DMS53 (cell line): Measurements from ENCODE around the gene RIBC2.
"Not testable (repeated sequence)": the region's sequence is repeated elsewhere in the genome, so short reads cannot be mapped to it uniquely, and the experiment has no call there.

Experiments used
- DNase-seq: peaks from one replicate; lab custom pipeline; 2025; lab: John Stamatoyannopoulos, UW

Gene RIBC2, protein sequence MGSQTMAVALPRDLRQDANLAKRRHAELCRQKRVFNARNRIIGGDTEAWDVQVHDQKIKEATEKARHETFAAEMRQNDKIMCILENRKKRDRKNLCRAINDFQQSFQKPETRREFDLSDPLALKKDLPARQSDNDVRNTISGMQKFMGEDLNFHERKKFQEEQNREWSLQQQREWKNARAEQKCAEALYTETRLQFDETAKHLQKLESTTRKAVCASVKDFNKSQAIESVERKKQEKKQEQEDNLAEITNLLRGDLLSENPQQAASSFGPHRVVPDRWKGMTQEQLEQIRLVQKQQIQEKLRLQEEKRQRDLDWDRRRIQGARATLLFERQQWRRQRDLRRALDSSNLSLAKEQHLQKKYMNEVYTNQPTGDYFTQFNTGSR

DNA sequence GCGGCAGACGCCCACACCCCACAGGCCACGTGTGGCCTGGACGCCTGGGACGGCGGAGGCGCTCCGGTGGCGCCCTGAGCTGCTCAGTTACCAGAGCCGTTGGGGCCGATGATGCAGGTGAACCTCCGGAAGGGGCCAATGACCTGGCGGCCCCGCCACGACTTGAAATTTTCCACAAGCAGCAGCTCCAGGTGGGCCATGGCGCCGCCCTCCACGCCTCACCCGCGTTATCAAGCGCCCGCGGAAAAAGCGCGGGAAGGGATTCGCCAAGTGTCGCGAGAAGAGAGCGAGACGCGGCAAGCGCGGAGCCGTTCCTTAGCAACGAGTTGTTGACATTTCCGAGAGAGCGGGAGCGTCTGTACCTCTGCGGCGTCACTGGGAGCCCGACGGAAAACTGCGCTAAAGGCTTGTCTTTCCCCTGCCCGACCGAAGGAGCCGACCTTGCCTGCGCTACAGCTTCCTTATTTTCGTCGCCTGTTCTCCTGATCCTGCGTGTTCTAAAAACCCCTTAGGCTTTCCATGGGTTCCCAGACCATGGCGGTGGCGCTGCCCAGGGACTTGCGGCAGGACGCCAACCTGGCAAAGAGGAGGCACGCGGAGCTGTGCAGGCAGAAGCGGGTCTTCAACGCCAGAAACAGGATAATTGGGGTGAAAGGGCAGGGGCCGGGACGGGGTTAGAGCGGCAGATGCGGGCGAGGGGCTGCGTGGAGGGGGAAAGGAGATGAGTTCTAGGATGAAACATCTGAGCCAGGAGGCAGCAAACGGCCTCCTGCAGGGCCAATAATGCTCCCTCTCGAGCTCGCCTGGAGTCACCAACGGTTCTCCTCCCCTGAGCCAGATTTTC lies at the start of gene RIBC2, which contains the start of gene SMC1B:
RIBC2 (plus strand) TSS at position 326 of the 844 bp plus-strand sequence; CDS start at position 520, 194 bp downstream.
SMC1B (minus strand) TSS at position 232 of the 844 bp plus-strand sequence; CDS start at position 200, 32 bp downstream.
- peak; percentile 98 for DNase-seq

DNA sequence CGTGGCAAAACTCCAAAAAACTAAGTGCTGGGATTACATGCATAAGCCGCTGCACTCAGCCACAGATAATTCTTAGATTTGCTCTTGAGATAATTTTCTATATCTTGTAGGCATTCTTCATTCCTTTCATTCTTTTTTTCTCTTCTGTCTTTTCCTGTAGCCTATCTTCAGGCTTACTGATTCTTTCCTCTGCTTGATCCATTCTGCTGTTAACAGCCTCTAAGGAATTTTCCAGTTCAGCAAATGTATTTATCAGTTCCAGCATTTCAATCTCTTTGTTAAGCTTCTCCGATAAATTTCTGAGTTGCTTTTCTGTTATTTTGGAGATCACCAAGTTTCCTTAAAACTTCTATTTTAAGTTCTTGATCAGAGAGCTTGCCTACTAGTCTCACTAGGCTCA lies 46.8 kb upstream of the RIBC2 start:
- no peak for DNase-seq

DNA sequence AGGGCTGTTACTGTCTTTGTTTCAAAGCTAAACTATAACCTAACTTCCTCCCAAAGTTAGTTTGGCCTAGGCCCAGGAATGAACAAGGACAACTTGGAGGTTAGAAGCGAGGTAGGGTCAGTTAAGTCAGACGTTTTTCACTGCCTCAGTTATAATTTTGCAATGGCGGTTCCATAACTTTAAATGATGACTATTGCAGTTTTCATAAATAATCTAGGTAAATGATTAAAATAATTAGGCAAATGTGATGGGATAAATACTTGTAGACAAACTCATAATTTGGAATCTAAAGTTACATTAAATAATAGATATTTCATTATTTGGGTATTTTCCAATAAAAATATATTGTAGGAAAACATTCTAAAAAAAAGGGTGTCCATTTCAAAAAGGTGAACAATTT lies 39.9 kb upstream of the RIBC2 start:
- not testable (repeated sequence) for DNase-seq

DNA sequence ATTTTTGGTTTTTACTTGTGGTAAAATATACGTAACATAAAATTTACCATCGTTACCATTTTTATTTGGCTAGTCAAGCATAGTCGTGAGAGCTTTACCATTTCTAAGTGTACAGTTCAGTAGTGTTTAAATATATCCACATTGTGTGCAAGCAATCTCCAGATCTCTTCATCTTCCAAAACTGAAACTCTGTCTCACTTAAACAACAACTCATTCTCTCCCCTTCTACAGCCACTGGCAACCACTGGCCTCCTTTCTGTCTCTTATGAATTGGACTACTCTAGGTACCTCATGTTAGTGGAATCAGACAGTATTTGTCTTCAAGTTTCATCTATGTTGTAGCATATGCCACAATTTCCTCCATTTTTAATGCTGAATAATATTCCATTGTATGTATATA lies 37.5 kb upstream of the RIBC2 start:
- DNase-seq, result no peak

DNA sequence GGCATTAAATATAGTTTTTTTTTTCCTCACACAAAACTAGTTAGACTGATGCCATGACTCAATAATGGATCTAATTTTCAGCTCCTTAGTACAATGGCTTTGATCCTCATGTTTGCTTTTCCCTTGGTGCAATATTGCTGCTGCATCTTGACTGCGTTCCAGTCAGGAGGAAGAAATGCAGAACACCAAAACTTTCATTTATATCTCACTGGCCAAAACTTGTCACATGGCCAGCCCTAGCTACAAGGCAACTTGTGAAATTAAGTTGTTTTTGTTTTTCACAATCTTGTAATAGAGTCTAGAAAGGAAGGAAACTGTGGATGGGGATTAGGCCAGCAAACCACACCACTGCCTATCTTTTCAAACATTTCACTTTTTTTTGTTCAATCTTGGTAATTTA lies 36.8 kb upstream of the RIBC2 start:
- no peak for DNase-seq

DNA sequence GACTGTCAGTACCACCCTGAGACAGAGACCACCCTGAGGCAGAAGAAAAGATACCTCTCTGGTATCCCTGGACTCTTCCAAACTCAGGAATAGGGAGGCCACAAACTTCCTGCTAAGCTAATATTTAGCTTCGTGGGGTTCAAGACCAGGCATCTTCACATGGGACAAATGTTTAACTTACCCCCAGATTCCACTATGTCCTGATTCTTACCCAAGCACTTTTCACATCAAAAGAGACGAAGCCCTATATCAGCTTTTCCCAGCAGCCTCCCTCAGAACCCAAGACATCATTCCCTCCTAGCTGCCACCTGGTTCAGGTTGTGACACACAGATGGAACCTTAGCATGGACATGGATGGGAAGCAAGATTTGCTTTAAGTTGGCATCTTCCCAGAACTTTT lies 32.1 kb upstream of the RIBC2 start:
- DNase-seq, result no peak

DNA sequence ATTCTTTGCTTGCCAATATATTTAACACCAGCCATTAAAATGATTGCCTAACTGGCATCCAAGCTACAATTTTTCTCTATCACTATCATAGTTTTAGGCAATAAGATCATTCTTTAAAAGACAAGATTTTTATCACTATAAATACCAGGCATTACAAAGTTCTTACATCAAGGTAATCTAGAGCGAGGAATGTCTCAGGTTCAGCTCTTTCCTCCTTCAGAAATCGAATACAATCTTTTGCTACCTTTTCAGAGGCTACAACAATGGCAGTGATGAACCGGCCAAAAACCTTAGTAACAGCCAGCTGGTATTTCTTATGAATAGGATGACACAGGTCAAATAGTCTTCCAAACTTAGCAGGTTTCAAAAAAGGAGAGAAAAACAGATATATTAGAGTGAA lies 23.9 kb upstream of the RIBC2 start:
- DNase-seq, result no peak

DNA sequence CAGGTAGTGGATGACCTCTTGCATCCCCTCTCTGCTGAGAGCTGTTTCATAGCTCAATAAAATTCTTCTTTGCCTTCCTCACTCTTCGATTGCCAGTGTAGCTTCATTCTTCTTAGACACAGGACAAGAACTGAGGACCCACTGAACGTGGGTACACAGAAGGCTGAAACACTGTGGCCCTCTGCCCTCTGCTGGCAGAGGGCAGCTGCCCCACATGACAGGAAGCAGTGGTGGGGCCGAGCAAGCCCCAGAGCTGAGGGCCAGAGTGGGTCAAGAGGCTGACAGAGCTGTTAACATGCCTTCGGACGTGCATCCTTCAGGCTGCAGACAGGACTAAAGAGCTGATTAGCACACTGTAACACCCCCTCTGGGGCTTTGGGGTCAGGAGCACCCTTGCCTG lies 15.7 kb upstream of the RIBC2 start:
- DNase-seq, result no peak

DNA sequence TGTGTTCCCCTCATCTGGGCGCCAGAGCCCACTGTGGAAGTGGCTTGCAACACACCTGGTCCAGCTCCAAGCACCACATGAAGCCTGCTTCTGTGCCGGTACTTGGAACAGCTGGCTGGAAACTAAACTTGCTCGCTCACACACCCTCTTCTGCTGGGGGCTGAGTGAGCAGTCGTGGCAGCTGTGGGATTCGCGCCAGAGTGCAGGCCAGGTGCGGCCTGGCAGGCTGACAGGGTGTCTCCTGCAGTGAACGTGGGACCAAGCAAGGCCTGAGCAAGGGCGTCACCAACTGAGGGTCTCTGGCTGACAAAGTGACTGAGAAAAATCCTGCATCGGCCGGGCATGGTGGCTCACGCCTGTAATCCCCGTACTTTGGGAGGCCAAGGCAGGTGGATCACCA lies 15.3 kb upstream of the RIBC2 start:
- DNase-seq, result no peak

DNA sequence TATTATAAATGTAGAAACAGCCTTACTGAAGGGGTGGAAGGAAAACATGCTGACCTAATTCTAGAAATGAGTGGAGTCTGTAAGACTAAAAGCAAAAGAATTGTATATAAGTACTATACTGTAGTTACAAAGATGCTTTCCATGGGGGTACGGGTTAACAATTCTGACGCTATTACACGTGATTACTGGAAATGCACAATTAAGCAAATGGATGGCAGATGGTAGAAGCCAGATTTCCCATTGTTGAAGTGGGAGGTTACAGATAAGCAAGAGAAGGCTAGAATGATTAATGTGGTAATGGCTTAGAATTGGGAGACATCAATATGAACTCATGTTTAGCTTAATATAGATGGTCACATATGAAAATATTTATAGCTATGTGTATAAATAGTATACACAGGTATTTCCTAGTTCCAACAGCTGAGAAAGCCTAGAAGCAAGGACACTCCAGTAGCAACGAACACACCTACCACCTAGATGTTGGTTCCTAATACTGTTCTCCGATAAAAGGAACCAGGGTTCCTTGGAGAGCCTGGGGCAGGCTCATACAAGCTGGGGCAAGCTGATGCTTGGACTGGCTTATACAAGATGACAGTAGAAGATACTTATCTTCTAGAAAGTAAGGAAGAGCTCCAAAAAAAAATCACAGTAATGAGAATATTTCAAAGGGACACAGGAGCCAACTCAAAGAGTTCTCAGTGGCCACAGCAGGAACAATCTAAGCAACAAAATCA lies 13.6 kb upstream of the RIBC2 start:
- DNase-seq, result no peak

DNA sequence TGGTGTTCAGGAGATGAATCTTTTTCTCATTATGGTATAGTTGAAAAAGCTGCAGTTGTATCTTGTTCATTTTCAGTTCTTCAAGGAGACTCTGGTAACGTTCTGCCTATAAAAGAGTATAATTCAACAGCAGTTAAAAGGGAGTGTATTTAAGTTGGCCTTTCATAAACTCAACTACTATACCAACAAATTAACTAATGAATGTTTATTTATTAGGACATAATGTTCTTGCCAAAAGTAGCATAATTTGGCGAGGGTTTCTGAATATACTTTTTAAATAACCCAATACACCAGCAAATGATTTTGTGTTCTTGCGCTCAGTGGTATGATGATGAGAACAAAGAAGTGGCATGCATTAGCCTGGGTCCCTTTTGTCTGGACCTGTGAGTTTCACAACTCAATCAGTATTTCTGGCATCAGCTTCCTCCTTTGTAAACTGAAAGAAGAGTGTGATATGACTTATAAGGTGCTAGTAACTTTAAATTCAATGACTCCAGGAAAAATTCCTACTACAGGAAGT lies 11.0 kb upstream of the RIBC2 start:
- DNase-seq, result no peak

DNA sequence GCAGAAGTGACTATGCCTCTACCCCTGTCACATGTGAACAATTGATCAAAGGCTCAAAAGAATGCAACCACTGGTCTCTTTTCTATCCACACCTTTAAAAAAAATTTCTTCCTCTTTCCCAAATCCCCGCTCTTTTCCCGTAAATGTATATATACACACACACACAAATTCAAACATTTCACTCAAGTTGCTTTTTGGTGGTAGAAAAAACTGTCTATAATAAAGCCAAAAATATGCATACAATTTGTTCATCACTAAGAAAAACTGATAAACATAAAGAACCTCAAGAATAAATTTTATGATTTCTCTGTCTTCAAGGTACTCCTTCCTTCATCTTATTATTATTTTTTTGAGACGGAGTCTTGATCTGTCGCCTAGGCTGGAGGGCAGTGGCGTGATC lies 5.7 kb upstream of the RIBC2 start:
- DNase-seq, result no peak

DNA sequence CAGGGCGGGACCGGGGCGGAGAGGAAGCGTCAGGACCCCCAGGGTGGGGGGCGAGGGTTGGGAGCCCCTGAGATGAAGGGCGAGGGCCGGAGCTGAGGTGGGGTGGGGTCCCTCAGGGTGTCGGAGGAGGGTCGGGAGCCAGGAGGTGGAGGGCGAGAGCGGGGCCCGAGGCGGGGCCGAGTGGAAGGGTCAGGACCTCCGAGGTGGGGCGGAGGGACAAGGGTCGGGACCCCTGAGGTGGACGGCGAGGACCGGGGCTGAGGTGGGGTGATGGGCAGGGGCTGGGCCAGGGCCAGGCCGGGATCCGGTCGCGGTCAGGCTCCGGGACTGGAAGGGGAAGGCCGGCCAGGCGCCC lies 503 bp upstream of the RIBC2 start:
- no peak for DNase-seq

DNA sequence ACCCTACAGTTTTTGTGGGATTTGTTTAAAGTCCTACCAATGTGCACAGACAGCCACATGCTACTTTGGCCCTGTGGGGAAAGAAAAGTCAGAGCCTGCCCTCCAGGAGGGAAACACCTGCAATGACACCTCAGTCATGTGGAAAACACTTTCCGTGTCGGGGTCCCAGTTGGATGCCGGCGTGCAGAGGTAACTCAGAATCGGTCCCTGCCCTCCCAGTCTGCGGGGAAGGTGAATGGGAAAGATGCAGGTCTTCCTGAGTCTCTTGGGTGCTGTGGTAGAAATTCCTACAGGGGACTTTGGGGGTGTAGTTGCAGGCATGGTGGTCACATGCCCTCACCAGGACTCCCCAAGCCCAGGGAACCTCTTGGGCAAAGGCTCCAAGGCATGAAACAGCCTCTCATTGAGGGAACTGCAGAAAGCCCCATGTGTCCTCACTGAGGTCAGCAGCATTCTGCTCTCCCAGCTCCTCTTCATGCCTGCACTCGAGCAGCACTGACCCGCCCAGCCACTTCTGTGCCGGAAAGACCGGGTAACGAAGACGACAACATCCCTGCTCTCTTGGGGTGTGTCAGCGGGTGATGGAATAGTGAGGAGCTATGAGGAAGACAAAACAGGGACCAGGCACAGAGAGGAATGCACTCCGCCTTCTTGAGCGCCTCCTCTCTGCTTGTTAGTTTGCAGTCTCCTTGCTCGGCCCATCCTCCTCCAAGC lies 4.7 kb downstream of the RIBC2 start:
- DNase-seq, result no peak

DNA sequence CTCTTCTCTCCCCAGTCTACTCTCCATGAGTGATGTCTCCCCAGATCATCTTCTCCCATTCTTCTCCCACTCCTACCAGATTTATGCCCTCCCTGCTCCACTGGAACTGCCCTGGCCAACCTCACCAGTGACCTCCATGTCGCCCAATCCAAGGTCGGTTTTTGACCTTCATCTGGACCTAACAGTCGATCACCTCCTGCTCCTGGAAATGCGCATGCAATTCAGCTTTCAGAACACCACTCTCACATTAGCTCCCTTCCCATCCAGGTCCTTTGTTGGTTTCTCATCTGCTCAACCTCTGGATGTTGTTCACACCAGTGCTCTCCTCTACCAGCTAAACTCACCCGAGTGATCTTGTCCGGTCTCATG lies 5.3 kb downstream of the RIBC2 start:
- DNase-seq, result no peak

DNA sequence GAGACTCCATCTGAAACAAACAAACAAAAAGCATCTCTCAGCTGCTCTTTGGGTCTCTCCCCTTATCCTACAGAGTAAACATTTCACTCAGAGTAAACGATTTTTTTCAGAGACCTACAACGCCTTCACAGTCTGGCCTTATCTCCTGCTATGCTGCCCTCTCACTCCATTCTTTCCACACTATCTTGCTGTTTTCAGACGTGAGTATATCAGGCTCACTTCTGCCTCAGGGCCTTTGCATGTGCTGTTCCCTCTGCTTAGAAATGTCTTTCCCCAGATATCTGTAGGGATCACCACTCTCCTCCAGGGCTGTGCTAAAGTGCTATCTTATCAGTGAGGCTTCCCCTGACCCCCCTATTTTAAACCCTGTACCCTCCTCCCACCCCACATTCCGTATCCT lies 6.5 kb downstream of the RIBC2 start:
- DNase-seq, result no peak

DNA sequence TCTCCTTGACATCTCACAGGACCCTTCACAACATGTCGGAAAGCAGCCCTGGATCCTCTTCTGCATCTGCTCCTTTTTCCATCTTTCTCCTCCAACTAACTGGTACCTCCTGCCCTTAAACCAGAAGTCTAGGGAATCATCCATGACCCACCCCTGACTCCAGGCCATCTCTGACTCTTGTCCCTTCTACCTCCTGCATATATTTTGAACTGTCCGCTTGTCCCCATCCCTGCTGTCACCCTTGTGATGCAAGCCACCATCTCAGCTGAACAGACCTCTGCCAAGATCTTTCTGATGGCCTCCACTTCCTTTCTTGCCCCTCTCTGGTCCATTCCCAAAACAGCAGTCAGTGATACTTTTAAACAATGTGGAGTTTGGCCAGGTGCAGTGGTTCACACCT lies 7.0 kb downstream of the RIBC2 start:
- no peak for DNase-seq

DNA sequence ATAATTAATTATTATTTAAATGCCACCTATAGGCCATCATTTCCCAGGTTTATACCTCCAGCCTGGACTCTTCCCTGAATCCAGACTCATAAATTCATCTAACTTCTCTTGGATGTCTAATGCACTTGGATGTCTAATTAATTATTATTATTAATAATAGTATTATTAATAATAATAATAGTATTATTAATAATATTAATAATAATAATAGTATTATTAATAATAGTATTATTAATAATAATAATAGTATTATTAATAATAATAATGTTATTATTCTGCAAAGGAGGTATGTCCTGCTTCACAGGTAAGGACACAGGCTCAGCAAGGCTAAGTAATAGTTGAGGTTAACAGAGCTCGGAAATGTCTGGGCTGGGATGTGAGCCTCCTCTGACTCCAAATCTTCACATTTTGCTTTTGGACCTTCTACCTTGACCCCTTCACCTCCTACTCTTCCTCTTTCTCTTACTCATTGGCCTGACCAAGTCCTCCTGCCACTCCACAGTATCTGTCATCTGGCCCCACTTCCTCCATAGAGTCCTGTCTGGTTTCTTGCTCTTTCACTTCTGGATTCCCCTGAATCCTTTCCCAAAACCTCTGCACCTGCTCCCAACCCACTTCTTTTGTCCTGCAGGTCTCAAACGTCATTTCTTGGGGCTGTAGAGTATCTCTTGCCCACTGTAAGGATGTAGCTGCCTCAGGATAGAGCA lies 8.0 kb downstream of the RIBC2 start:
- no peak for DNase-seq

DNA sequence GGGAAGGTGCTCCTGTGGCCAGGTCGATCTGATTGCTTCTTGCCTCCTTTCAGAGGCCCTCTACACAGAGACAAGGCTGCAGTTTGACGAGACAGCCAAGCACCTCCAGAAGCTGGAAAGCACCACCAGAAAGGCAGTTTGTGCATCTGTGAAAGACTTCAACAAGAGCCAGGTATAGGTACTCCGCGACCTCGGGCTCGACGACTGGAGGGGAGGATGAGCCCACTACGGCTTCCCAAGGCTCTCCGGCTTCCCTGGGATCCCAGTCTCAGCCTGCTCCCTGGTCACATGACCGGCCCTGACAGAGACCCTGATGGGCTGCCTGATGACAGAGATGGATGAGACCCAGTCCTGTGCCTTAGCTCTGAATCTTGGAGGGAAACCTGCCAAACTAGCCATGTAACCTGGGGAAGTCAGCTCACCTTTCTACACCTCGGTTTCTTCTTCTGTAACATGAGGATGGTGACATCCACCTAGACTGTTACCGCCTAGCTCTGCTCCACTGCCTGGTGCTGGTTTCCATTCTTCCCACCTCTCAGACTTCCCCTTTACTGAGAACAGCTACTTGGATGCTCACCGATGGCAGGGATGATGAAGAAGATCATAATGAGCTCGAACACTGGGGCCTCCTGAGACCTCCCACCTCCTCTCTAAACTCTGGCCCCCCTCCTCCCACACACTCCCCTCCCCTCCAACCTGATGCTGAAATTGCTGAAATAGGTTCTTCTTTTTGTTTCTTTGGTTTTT lies 8.9 kb downstream of the RIBC2 start:
- DNase-seq, result no peak

DNA sequence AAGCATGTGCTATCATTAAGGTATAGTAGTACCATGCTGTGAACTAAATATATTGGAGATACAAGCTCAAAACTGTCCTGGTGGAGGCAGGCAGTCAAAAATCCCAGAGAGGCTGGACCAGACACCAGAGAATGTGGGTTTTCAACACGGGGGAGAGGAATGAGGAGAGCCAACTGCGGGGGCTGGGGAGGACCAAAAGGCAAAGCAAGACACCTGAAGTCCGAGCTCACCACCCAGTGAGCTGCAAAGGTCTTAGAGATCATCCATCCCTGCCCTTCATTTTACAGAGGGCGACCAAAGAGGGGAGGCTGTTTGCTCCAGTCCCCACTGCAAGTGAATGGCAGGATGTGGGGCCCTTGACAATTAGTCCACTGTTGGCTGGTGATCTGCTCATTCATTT lies 10.0 kb downstream of the RIBC2 start:
- no peak for DNase-seq
